OCI-LY1 (cell line): ENCODE results near the gene MARK3.
A peak's percentile ranks its signal among the peaks of the same experiment; 100 is the strongest.

Experiments used
- H2AFZ ChIP-seq: fragments of 200-600 bp; sonication (generic), shearing (Covaris generic); 2 replicates; pipeline ENCODE4 v1.6.0; 2014; ENCODE audit warnings: antibody characterized with exemption, mild to moderate bottlenecking, low read length
- H3F3A ChIP-seq: fragments of 200-600 bp; sonication (generic), shearing (Covaris generic); 2 replicates; pipeline ENCODE4 v1.6.0; 2014; ENCODE audit warnings: mild to moderate bottlenecking, antibody characterized with exemption, low read length, moderate library complexity; ENCODE audit not compliant: insufficient read depth
- H3K27ac ChIP-seq: fragments of 200-600 bp; sonication (generic); 2 replicates; pipeline ENCODE4 v1.5.1; 2014; ENCODE audit warnings: low read length, mixed run types, mild to moderate bottlenecking, low read depth; ENCODE audit not compliant: poor library complexity, severe bottlenecking
- H3K27me3 ChIP-seq: fragments of 200-600 bp; sonication (generic); 2 replicates; pipeline ENCODE4 v1.6.0; 2014; ENCODE audit warnings: antibody characterized with exemption, mild to moderate bottlenecking, low read length, moderate library complexity; ENCODE audit not compliant: insufficient read depth
- H3K36me3 ChIP-seq: fragments of 200-600 bp; sonication (generic); 2 replicates; pipeline ENCODE4 v1.6.1; 2014; ENCODE audit warnings: mild to moderate bottlenecking, antibody characterized with exemption, low read length, moderate library complexity, mixed read lengths; ENCODE audit not compliant: insufficient read depth
- H3K4me1 ChIP-seq: fragments of 200-600 bp; sonication (generic); 2 replicates; pipeline ENCODE4 v1.5.1; 2014; ENCODE audit warnings: mild to moderate bottlenecking, low read length, moderate library complexity; ENCODE audit not compliant: insufficient read depth, severe bottlenecking
- H3K4me2 ChIP-seq: fragments of 200-600 bp; sonication (generic), shearing (Covaris generic); 2 replicates; pipeline ENCODE4 v1.6.1; 2014; ENCODE audit warnings: low read length
- H3K4me3 ChIP-seq: fragments of 200-600 bp; sonication (generic); 2 replicates; pipeline ENCODE4 v1.5.1; 2014; ENCODE audit warnings: low read length, low read depth, mild to moderate bottlenecking, mixed read lengths; ENCODE audit not compliant: poor library complexity, severe bottlenecking
- H3K79me2 ChIP-seq: fragments of 200-600 bp; shearing (Covaris generic); 2 replicates; pipeline ENCODE4 v1.6.1; 2016; ENCODE audit warnings: mixed run types, low read length, mixed read lengths; ENCODE audit not compliant: insufficient read depth
- H3K9ac ChIP-seq: fragments of 200-600 bp; sonication (generic), shearing (Covaris generic); 2 replicates; pipeline ENCODE4 v1.6.1; 2014; ENCODE audit warnings: mild to moderate bottlenecking, low read length, mixed read lengths
- H3K9me2 ChIP-seq: fragments of 200-600 bp; sonication (generic), shearing (Covaris generic); 2 replicates; pipeline ENCODE4 v1.6.1; 2014; ENCODE audit warnings: low read depth, mild to moderate bottlenecking, low read length, mixed read lengths
- H3K9me3 ChIP-seq: fragments of 200-600 bp; shearing (Covaris generic); 2 replicates; pipeline ENCODE4 v1.6.1; 2014; ENCODE audit warnings: low read length, mixed read lengths
- H4K20me1 ChIP-seq: fragments of 200-600 bp; sonication (generic), shearing (Covaris generic); 2 replicates; pipeline ENCODE4 v1.6.0; 2016; ENCODE audit warnings: mild to moderate bottlenecking, low read length; ENCODE audit not compliant: insufficient read depth
- CTCF ChIP-seq: fragments of 200-600 bp; sonication (generic), shearing (Covaris generic); IDR thresholded peaks from 2 replicates; pipeline ENCODE4 v1.5.1; 2017; ENCODE audit warnings: mild to moderate bottlenecking, antibody characterized with exemption, low read length, moderate library complexity, mixed read lengths
- EZH2 ChIP-seq: fragments of 200-600 bp; sonication (generic), shearing (Covaris generic); IDR thresholded peaks from 2 replicates; pipeline ENCODE4 v1.8.0; 2017; ENCODE audit warnings: borderline replicate concordance, mixed run types, mild to moderate bottlenecking, antibody characterized with exemption, low read length, moderate library complexity, mixed read lengths

The MARK3 gene

DNA sequence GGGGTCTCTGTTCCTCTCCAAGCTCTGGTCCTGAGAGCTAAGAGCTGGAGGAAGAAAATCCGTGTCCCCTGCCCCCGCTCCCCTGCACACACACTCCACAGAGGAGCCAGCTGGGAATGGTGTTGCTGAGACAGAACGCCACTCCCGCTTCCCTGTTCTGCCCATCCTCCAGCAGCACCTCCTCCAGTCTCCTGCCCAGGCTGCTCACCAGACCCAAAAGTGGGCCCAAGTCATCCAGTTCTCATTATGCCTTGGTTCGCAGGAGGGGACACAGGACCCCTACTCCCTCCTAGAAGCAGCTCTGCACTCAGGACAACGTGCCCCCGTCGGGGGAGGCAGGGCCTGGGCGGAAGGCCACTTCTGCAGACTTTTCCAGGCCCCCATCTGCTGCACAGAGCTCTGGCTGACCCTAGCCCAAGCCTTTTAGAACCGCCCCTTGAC, 143.0 kb downstream of the MARK3 start:
- Histone ChIP-seq H4K20me1 (no peaks in the 10 kb centered on the region), H3K4me3 (peak overlapping the region; percentile 96), H3K27ac (no peak overlapping the region), H3K9ac (peak overlapping the region; percentile 93), H3K36me3 (peaks cover 8% of the 10 kb centered on the region; the same call in 1 of the 2 replicates), H3K9me3 (no peaks in the 10 kb centered on the region), H3K27me3 (no peaks in the 10 kb centered on the region; the same call in 1 of the 2 replicates), H3K79me2 (peaks cover 8% of the 10 kb centered on the region), H2AFZ (no peak overlapping the region), H3F3A (no peaks in the 10 kb centered on the region), H3K9me2 (no peaks in the 10 kb centered on the region), H3K4me1 (peaks cover 27% of the 10 kb centered on the region), H3K4me2 (peak overlapping the region; percentile 96)
- TF ChIP-seq EZH2, result no peak
- TF ChIP-seq CTCF, result no peak

DNA sequence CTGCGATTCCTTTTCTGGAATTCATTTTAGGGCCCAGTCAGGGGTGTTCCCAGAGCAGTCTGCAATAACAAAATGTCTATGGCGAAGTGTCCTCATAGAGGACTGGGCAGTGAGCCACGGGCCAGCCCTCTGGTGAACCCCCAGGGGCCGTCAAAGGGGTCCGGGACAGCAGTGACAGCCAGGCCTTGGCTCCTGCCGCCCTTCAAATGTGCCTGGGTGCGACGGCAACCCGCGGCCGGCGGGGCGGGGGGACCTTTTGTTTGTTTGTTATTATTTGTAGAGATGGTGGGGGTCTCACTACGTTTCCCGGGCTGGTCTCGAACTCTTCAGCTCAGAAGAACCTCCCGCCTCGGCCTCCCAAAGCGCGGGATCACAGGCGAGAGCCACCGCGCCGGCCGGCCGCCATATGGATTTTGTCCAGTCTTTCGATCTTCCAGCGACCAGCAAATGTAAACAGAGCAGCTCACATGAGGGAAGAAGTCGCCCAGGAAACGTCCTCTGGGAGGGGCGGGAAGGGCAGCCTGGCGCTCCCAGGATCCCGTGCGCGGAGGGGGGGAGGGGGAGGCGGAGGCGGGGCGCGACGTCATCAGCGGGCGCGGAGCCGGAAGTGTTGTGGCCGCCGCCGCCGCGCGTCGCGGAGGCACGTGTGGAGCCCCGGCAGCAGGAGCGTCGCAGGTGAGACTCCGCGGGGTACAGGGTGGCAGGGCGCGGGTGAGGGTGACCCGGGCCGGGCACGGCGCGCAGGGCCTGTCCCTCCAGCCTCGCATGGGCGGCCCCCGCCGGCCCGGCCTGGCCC, 143.6 kb downstream of the MARK3 start, which contains the start of gene TRMT61A:
TRMT61A (plus strand) TSS at position 610 of the 796 bp plus-strand sequence. CDS start 783 bp downstream, outside the sequence.
- Histone ChIP-seq H3K4me3 (peak within 1 kb of the TSS; percentile 96), H3K79me2 (peaks cover 8% of the 10 kb centered on the region), H3K9ac (peak within 1 kb of the TSS; percentile 95), H2AFZ (peak within 1 kb of the TSS; percentile 71; the same call in 1 of the 2 replicates), H3K27me3 (no peaks in the 10 kb centered on the region; the same call in 1 of the 2 replicates), H3F3A (no peaks in the 10 kb centered on the region), H3K27ac (no peak within 1 kb of the TSS), H3K4me1 (peaks cover 27% of the 10 kb centered on the region), H3K36me3 (peaks cover 14% of the 10 kb centered on the region; the same call in 1 of the 2 replicates), H3K9me2 (no peaks in the 10 kb centered on the region), H3K9me3 (no peaks in the 10 kb centered on the region), H3K4me2 (peak within 1 kb of the TSS; percentile 96), H4K20me1 (no peaks in the 10 kb centered on the region)
- TF ChIP-seq EZH2, result no peak
- no peak for TF ChIP-seq CTCF

DNA sequence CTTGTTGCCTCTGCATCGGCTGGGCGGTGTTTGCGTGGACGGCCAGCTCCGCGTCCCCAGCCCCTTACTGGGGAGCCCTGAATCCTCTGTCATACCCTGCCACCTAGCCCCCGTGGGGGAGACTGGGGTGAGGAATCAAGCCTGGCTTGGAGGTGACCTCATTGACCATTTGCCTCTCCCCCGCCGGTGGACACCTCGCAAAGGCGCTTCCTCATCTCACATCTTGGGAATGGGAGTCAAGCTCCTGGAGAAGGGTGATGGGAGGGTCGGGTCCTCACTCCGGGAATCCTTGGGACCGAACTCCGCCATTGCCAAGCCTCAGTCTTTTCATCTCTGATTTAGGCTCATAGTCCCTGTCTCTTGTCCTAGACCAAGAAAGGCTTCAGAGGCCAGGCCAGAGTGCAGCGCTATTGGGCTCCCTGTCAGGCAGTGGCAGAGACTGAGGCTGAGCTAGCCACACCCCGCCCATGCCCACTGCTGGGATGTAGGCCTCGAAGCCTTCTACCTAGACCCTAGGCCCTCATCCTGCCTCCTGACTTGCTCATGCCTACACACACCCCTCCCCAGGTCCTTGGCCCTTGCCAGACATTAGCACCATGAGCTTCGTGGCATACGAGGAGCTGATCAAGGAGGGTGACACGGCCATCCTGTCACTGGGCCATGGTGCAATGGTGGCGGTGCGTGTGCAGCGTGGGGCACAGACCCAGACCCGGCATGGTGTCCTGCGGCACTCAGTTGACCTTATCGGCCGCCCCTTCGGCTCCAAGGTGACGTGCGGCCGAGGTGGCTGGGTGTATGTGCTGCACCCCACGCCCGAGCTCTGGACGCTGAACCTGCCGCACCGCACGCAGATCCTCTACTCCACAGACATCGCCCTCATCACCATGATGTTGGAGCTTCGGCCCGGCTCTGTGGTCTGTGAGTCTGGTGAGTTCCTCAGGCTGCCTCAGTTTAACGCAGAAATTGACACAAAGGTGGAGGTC, 144.5 kb downstream of the MARK3 start:
- Histone ChIP-seq H3K79me2 (peaks cover 8% of the 10 kb centered on the region), H3F3A (no peaks in the 10 kb centered on the region), H4K20me1 (no peaks in the 10 kb centered on the region), H3K4me2 (peak overlapping the region; percentile 96), H3K27ac (no peak overlapping the region), H2AFZ (no peak overlapping the region), H3K9ac (peak overlapping the region; percentile 95), H3K4me3 (peak overlapping the region; percentile 96), H3K36me3 (peaks cover 20% of the 10 kb centered on the region; the same call in 1 of the 2 replicates), H3K9me2 (no peaks in the 10 kb centered on the region), H3K9me3 (no peaks in the 10 kb centered on the region), H3K4me1 (peaks cover 27% of the 10 kb centered on the region), H3K27me3 (no peaks in the 10 kb centered on the region; the same call in 1 of the 2 replicates)
- TF ChIP-seq CTCF (no peak), EZH2 (no peak)
